Measurements from ENCODE around the gene AUP1.

Gene AUP1

GRCh38 chr2:74525717-74526648, 3.5 kb downstream of the AUP1 start, which contains the start of gene DQX1:
Gene DQX1, minus strand, starts transcription at chr2:74526231. Its CDS starts 502 bp downstream, at chr2:74525729.
- no peak within 1 kb of the TSS for H3K27ac Mint-ChIP-seq
- no peaks in the 10 kb centered on the region for H3K9me3 Mint-ChIP-seq
- no peak for DNase-seq
- H3K4me1 Mint-ChIP-seq (ENCODE audit: low read depth in 2 of 2), result peaks cover 16 to 28% of the 10 kb centered on the region in 2 donors
- peaks cover 3 to 5% of the 10 kb centered on the region in 2 donors for H3K27me3 Mint-ChIP-seq
- peaks cover 42% of the 10 kb centered on the region for H3K36me3 Mint-ChIP-seq (ENCODE audit: insufficient read depth)
- no peak for ATAC-seq (replicated peaks)
- no peak within 1 kb of the TSS for H3K4me3 Mint-ChIP-seq

GRCh38 chr2:74524955-74525716, 4.4 kb downstream of the AUP1 start:
- no peak overlapping the region for H3K27ac Mint-ChIP-seq
- H3K27me3 Mint-ChIP-seq, result peaks cover 11 to 14% of the 10 kb centered on the region in 2 donors
- peaks cover 38% of the 10 kb centered on the region for H3K36me3 Mint-ChIP-seq (ENCODE audit: insufficient read depth)
- DNase-seq, result no peak
- H3K4me3 Mint-ChIP-seq, result no peak overlapping the region
- ATAC-seq (replicated peaks), result no peak
- H3K9me3 Mint-ChIP-seq, result no peaks in the 10 kb centered on the region
- peaks cover 12 to 21% of the 10 kb centered on the region in 2 donors for H3K4me1 Mint-ChIP-seq (ENCODE audit: low read depth in 2 of 2)

DNA sequence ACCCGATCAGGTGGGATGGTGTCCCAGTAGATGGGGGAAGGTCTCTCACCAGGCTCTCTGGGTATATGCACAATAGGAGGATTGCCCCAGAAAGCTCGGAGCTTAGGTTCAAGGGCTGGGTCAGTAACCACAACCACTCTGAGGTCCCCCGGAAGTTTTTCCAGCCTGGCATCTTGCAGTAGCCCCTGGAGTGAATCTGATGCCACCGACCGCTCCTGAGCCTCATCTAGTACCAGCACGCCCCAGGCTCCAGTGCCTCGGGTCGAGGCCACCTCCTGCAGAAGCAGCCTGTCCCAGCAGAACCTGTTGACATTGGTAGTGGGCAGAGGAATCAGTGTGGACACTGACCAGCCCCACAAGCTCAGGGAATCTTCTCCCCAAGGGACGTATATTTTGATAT, 5.5 kb downstream of the AUP1 start:
- Mint-ChIP-seq H3K27ac (no peak overlapping the region), H3K4me3 (no peak overlapping the region), H3K9me3 (no peaks in the 10 kb centered on the region), H3K4me1 (ENCODE audit: low read depth in 2 of 2) (peaks cover 10 to 18% of the 10 kb centered on the region in 2 donors), H3K27me3 (peaks cover 22 to 25% of the 10 kb centered on the region in 2 donors), H3K36me3 (ENCODE audit: insufficient read depth) (peaks cover 27% of the 10 kb centered on the region)
- ATAC-seq (replicated peaks) (no peak), DNase-seq (no peak)

GRCh38 chr2:74522516-74522915, 7.0 kb downstream of the AUP1 start:
- no peak for DNase-seq
- Mint-ChIP-seq H3K27me3 (peaks cover 37 to 40% of the 10 kb centered on the region in 2 donors), H3K4me1 (ENCODE audit: low read depth in 2 of 2) (peaks cover 0 to 6% of the 10 kb centered on the region in 2 donors), H3K36me3 (ENCODE audit: insufficient read depth) (peaks cover 14% of the 10 kb centered on the region), H3K27ac (no peak overlapping the region), H3K9me3 (no peaks in the 10 kb centered on the region), H3K4me3 (no peak overlapping the region)
- no peak for ATAC-seq (replicated peaks)

DNA sequence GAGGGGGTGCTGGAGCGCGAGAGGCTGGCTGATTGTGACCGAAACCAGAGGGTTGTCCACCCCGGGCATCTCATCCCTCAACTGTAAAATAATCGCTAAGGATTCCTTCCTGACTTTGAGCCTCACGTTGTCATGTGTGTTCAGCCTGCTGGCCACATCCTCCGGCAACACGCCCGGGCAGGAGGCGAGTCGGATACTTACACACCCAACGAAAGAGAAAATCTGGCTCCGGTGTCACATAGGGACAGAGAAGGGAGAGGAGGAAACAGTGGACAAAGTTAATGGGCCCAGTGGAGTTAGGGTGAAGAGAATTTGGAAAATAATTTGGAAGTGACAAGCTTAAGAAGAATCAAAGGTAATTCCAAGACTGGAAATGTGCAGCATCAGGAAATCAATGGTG, 12.9 kb downstream of the AUP1 start:
- ATAC-seq (replicated peaks) (no peak), DNase-seq (no peak)
- Mint-ChIP-seq H3K4me3 (peak overlapping the region; percentile 72), H3K27me3 (peaks cover 66 to 92% of the 10 kb centered on the region in 2 donors), H3K4me1 (ENCODE audit: low read depth in 2 of 2) (peaks cover 9 to 24% of the 10 kb centered on the region in 2 donors), H3K36me3 (ENCODE audit: insufficient read depth) (peaks cover 12% of the 10 kb centered on the region), H3K9me3 (no peaks in the 10 kb centered on the region), H3K27ac (no peak overlapping the region)

DNA sequence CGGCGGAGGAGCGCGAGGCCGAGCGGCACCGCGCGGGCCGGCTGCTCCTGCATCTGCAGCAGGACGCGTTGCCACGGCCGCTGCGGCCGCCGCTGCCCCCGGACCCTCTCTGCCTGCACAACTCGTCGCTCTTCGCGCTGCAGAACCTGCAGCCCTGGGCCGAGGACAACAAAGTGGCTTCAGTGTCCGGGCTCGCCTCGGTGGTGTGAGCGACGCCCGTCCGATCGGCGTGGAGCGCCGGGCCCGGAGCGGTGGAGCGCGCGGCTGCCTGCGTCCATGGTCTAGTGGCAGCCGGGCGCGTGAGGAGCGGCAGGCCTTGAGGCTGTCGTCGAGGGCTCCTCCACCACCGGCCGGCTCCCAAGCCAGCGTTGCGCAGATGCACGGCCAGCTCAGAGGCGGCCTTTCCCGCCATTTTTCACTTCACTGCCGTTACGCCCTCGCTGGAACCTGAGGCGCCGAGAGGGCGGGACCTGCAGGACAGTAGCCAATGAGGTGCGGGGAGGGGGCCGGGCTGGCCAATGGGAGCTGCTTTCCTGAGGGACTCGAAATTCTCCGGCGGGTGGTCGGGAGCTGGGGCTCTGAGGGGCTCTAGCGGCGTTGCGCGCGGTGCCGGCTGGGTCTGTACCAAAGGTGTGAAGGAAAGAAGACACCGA, 13.4 kb downstream of the AUP1 start:
- DNase-seq, result peak in 2 of 3 experiments; percentile 45 to 46
- Mint-ChIP-seq H3K4me1 (ENCODE audit: low read depth in 2 of 2) (peaks cover 9 to 24% of the 10 kb centered on the region in 2 donors), H3K4me3 (peak overlapping the region; percentile 72), H3K27me3 (peaks cover 64 to 93% of the 10 kb centered on the region in 2 donors), H3K36me3 (ENCODE audit: insufficient read depth) (peaks cover 12% of the 10 kb centered on the region), H3K9me3 (no peaks in the 10 kb centered on the region), H3K27ac (no peak overlapping the region)
- peak; percentile 74 for ATAC-seq (replicated peaks)

DNA sequence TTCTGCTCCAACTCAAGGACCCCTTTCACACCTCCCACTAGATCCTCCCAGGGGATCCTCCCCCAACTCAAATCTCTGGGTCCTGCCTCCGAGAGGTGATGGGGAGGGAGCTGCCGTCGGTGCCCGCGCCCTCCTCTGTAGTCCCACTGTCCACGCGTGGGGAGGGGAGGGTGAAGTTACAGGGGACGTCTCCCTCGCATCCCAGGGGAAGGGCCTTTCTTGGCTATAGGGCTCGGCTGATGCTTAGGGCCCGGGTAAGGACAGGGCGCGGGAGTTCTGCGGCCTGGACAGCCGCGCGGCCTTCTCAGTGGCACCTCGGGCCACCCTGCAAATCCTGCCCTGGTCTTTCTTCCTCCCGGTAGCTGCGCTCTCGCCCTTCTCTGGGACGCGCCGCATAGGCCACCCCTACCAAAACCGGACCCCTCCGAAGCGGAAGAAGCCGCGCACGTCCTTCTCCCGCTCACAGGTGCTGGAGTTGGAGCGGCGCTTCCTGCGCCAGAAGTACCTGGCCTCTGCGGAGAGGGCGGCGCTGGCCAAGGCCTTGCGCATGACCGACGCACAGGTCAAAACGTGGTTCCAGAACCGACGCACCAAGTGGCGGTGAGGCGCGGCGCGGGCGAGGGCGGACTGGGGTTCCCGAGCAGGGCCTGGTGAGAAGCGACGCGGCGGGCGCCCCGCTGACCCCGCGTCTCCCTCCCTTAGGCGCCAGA, 14.1 kb downstream of the AUP1 start:
- Mint-ChIP-seq H3K27me3 (peaks cover 57 to 90% of the 10 kb centered on the region in 2 donors), H3K27ac (peak overlapping the region in 1 of 2 donors; percentile 59), H3K4me1 (ENCODE audit: low read depth in 2 of 2) (peaks cover 9 to 24% of the 10 kb centered on the region in 2 donors), H3K36me3 (ENCODE audit: insufficient read depth) (peaks cover 12% of the 10 kb centered on the region), H3K4me3 (peak overlapping the region; percentile 72), H3K9me3 (no peaks in the 10 kb centered on the region)
- ATAC-seq (replicated peaks), result peak; percentile 12
- no peak for DNase-seq

- Mint-ChIP-seq H3K27me3 (peaks cover 49 to 82% of the 10 kb centered on the region in 2 donors), H3K36me3 (ENCODE audit: insufficient read depth) (peaks cover 12% of the 10 kb centered on the region), H3K27ac (peak within 1 kb of the TSS in 1 of 2 donors; percentile 59), H3K4me1 (ENCODE audit: low read depth in 2 of 2) (peaks cover 9 to 24% of the 10 kb centered on the region in 2 donors), H3K9me3 (no peaks in the 10 kb centered on the region), H3K4me3 (peak within 1 kb of the TSS; percentile 72)
- peak; percentile 32 for ATAC-seq (replicated peaks)
- DNase-seq, result no peak
Measured at GRCh38 chr2:74514368-74515270, 14.9 kb downstream of the AUP1 start, which contains the start of gene TLX2. Gene TLX2, plus strand, starts transcription at chr2:74514450. Its CDS starts 357 bp downstream, at chr2:74514807.

DNA sequence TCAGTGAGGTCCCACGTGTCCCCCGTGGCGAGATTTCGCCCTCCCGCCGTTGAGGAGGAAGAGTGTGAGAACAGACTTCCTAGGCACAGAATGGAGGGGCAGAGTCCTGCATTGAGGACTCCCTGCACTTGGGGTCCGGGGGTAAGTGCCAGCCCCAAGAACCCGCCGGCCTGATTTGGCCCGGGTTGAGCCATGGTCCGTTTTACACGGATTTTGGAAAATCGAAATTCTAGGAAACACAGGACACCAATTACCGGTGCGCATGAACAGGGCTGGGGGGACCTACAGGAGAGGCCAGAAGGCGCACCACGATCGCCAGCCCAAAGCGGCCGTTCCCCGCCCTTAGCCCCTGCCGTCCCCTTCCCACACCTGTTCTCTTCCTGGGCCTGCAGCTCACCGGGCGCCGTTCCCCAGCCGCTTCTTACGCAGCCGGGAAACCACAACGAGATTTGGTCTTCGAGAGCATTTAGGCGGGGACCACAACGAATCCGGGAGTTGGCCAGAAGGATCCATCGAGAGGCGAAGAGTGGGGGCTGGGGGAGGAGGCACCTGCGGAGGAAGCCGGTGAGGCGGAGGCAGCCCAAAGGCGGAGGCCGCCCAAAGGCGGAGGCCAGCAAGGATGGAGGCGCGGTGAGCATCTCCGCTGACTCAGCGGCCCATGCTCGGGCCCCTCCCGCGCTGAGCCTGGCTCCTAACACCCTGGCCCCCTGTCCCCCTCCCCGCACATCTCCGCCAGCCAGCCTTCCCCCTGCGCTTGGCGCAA, 15.7 kb downstream of the AUP1 start:
- Mint-ChIP-seq H3K9me3 (no peaks in the 10 kb centered on the region), H3K4me3 (peak overlapping the region; percentile 50 to 59), H3K27ac (no peak overlapping the region), H3K36me3 (ENCODE audit: insufficient read depth) (peaks cover 12% of the 10 kb centered on the region), H3K27me3 (peaks cover 41 to 73% of the 10 kb centered on the region in 2 donors), H3K4me1 (ENCODE audit: low read depth in 2 of 2) (peaks cover 9 to 24% of the 10 kb centered on the region in 2 donors)
- ATAC-seq (replicated peaks) (peak; percentile 15), DNase-seq (no peak)

DNA sequence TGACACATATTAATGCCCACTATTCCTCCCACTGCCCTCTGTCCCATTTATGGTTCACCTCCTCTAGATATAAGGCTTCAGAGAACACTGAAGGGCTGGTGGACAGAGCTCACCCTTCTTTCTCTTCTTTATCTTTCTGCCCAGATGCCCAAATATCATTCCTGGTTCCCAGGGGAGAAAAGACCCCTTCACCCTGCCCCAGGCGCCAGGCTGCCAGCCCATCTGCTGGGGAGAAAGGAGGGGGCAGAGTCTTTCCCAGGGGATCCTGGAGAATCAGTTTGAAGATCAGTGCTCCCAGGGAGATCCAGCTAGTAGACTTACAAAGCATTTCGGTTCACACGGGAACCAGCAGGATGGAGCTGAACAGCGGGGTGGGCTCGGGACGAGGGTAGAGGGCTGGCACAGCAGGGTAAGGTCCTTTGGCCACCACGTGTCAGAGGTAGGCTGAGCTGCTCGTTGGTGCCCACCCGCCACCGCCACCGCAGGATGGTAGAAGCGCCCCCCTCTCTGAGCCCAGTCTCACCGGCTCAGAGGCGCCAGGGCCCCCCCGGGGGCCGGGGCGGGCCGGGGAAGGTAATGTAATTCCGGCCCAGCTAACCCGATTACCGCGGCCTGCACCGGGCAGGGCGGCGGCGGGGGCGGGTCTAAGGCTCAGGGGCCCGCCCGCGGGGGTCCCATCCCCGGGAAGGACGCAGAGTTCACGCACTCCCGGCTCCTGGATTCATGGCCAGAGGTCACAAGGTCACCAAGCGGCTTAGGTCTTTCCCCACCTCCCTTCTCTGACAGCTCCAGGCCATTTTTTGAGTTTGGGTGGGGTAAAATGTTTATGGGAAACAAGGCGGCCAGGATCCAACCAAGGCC, 16.5 kb downstream of the AUP1 start:
- DNase-seq (no peak), ATAC-seq (replicated peaks) (no peak)
- H3K9me3 Mint-ChIP-seq, result no peaks in the 10 kb centered on the region
- H3K4me1 Mint-ChIP-seq (ENCODE audit: low read depth in 2 of 2), result peaks cover 16 to 31% of the 10 kb centered on the region in 2 donors
- H3K27ac Mint-ChIP-seq, result no peak overlapping the region
- H3K4me3 Mint-ChIP-seq, result peak overlapping the region; percentile 50 to 59
- peaks cover 33 to 65% of the 10 kb centered on the region in 2 donors for H3K27me3 Mint-ChIP-seq
- peaks cover 20% of the 10 kb centered on the region for H3K36me3 Mint-ChIP-seq (ENCODE audit: insufficient read depth)

Measured in effector memory CD8-positive, alpha-beta T cell (primary cell).